HG02870 (cell line): Measurements from ENCODE around the gene ALG1.

Experiments
- ATAC-seq: cut with Tn5 transposase; IDR thresholded peaks from one replicate; pipeline ENCODE4 v1.9.1; 2021; ENCODE audit warnings: mild to moderate bottlenecking, moderate library complexity; ENCODE audit not compliant: unreplicated experiment

ALG1 gene, protein sequence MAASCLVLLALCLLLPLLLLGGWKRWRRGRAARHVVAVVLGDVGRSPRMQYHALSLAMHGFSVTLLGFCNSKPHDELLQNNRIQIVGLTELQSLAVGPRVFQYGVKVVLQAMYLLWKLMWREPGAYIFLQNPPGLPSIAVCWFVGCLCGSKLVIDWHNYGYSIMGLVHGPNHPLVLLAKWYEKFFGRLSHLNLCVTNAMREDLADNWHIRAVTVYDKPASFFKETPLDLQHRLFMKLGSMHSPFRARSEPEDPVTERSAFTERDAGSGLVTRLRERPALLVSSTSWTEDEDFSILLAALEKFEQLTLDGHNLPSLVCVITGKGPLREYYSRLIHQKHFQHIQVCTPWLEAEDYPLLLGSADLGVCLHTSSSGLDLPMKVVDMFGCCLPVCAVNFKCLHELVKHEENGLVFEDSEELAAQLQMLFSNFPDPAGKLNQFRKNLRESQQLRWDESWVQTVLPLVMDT

DNA sequence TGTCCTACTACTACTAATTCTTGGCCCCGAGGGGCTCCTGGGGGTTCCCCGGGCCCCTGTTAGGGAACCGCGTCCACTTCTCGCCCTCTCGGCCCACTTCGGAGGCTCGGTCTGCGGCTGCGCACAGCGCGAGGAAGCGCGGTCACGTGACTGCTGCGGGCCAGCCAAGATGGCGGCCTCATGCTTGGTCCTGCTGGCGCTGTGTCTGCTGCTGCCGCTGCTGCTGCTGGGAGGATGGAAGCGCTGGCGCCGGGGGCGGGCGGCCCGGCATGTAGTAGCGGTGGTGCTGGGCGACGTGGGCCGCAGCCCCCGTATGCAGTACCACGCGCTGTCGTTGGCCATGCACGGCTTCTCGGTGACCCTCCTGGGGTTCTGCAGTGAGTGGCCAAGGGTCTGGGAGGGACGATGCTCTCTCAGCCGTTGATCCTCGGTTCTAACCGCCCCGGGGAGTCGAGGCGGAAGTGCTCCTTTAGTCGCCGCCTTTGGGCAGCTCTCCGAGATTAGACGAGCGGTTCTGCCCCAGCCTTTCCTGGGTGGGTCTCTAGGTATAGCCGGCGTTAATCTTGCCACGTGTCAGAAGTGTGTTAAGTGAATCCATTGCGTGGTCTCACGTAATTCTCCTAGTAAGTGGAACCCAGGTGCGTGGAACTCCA, at the start of gene ALG1:
TSS of gene ALG1 (plus strand) at position 163 of the 653 bp plus-strand sequence. CDS start at position 170, 7 bp downstream.
- peak; percentile 74 for ATAC-seq

DNA sequence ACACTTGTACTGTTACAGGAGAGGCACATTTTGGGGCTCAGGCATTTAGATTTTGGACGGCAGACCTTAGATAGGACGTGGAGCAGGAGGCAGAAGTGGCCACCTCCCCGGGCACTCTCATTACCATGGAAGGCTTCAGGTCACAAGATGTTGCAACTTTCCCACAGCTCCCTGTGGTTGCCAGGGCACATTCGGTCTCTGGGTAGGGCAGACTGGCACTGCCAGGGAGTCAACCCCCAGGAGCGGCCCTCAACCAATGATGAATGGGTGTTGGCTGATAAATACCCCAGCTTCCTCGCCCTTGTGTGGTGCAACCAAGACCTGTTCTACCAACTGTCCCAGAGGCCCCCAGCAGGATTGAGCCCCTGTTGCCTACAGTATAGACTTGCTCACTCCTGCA, 49.1 kb upstream of the ALG1 start:
- ATAC-seq: no peak

DNA sequence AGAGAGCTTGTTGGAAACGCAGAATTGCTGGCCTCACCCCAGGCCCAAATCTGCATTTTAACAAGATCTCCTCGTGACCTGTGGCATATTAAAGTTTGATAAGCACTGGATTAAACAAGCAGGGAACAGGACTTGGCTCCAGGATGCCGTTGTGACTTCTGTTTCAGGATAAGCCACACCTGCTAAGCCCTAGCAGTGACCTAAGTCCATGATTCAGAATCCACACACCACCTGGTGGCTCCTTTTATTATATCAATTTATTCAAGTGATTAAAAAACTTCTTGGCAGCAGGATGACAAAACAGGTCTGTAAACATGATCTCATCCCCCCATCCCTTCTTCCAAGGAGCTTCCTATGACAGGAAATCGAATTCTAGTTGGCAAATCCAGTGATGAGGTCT, 47.0 kb upstream of the ALG1 start:
- no peak for ATAC-seq

DNA sequence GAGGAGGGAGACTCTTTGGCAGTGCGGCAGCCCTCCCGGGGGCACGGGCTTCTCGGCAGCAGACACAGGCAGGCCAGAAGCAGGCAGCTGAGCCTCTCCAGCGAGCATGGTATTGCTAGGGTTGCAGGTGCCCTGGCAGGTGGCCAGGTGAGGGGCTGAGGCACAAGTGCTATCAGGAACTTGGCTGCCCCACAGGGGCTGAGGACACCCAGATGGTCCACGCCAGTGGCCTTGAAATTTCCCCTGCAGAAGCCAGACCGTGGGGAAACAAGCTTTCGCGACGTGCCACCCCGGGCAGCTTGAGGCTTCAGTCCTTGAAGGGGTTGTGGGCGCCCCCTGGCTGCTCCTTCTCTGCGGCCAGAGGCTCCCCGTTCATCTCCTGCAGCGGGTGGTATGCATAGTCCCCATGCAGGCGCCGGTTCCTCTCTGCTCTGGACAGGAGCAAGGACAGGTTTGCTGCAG, 46.4 kb upstream of the ALG1 start:
- ATAC-seq: no peak

DNA sequence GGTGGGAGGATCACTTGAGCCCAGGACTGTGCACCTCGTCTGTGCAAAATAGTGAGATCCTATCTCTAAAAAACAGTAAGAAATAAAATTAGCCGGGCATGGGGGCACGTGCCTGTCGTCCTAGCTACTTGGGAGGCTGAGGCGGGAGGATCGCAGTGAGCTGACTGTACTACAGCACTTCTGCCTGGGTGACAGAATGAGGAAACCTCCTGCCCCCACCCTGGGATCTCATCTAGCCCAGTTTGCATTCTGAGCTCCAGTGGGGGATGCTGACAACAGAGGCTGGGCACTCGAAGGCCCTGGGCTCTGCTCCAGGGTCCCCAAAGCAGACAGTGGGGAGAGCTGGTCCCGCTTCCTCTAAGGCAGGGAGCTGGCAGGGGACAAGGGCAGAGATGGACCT, 45.0 kb upstream of the ALG1 start:
- ATAC-seq: no peak

DNA sequence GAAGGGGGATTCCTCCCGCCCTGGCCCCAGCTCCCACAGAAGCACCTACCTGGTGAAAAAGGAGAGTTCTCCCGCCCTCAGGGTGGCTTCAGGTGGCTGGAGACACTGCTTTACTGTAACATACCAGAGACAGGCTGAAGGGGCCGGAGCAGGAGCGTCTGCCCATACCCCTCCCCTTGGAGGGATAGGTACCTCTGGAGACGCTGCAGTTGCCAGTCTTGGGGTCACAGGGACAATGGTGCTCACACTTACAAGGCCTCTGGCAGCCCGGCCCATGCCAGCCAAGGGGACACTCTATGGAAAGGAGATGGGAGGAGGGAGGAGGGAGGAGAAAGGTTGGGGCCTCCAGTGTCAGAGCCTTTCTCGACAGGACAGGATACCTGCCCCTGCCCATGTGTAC, 44.6 kb upstream of the ALG1 start:
- no peak for ATAC-seq

DNA sequence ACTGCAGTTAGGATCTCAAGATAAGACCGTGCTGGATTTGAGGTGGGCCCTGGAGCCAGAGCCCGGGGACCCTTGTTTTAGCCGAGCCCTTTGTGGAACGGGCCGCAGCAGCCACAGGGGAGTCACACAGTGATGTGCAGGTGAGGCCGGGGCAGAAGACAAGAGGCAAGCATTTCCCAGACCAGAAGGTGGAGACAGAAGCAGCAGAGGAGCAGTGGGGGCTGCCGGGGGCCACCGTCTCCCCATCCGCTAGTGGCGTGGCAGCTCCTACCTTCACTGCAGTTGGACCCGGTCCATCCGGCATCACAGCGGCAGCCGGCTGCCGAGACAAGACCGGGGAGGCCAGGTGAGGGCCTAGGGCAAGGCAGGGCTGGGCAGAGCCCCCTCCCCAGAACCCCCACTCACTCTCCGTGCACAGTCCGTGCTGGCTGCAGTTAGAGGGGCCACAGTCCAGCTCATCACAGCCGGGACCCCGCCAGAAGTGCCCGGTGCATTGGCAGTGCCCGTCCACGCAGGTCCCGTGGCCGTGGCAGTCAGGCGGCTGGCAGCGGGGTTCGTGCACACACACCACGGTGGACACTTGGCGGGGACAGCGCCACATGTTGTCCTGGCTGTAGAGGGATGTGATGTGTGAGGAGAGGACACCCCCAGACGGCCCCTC, 43.9 kb upstream of the ALG1 start:
- ATAC-seq: no peak

DNA sequence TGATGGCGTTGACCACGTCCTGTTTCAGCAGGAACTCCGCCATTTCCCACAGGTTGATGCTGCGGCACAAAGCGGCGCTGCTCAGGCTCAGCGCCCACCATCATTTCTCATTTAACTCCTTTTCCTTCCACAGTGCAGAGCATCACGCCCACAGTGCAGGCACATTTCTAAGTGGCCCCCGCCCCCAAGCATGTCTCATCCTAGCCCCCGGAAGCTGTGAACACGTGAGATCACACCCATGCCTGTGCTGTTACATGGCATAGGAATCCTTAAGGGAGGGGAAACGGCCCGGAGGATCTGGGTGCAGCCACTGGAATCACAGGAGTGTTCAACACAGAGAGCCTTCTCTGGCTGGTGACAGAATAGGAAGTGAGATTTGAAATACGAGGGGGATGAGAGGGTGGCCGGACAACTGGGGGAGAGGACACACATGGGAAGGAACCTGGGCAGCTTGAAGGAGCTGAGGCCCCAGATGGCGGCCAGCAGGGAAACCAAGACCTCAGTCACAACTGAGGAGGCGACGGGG, 42.6 kb upstream of the ALG1 start:
- ATAC-seq: no peak

DNA sequence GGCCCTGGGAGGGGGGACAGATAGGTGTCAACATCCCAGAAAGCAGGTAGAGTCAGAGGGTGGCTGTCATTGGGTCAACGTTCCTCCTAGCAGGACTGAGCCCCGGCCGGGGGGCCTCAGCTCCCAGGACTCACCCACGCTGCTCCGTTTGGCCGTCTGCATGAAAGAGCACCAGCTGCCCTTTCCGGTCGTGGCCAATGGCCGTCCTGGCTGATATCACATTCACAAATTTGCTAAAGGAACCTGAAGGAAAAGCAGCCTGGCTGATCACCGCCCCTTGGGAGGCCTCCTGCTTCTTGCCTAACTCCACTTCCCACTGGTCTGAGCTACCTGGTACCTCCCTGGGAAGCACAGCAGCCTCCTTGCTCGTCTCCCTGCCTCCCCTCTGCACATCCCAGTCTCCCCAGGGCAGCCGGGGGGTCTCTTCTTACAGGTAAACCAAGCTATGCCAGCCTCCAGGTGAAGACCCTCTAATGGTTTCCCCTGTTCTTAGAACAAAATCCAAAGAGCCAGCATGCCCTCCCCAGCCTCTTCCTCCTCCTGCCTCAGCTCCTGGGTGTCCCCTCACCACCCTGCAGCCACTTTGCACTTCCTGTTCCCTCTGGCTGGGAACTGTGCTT, 41.3 kb upstream of the ALG1 start:
- no peak for ATAC-seq

DNA sequence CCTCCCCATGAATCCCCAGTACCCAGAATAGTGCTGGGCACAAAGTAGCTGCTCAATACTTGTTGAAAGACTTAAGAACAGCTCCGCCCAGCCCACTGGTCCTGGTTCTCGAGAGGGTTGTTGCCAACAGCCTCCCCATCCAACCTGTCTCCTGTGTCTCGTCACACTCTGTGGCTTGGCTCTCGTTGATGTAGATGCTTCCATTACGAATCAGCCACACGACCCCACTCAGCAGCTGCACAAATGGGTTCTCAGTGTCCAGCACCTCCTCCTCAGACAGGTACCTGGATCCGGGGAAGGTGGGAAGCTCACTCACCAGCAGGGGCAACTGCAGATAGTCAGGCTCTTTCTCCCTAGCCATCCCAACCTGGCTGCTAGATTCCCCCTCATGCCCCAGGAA, 40.0 kb upstream of the ALG1 start:
- no peak for ATAC-seq

DNA sequence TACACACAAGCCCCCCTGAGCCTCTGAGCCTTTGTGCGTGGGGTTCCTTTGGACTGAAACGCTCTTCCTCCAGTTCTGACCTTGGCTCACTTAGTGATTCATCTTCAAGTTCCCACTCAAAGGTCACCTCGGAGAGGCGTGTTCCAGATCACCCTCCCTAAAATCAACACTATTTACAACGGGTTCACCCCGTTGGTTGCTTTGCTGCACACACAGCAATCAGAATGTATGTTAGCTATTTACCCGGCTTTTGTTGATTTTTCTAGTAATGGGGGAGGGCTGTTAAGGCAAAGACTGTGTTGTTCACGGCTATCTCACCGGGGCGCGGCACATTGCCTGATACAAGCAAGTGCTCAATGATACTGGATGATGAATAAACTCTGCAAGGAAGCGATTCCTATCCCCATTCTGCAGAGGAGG, 38.9 kb upstream of the ALG1 start:
- no peak for ATAC-seq

DNA sequence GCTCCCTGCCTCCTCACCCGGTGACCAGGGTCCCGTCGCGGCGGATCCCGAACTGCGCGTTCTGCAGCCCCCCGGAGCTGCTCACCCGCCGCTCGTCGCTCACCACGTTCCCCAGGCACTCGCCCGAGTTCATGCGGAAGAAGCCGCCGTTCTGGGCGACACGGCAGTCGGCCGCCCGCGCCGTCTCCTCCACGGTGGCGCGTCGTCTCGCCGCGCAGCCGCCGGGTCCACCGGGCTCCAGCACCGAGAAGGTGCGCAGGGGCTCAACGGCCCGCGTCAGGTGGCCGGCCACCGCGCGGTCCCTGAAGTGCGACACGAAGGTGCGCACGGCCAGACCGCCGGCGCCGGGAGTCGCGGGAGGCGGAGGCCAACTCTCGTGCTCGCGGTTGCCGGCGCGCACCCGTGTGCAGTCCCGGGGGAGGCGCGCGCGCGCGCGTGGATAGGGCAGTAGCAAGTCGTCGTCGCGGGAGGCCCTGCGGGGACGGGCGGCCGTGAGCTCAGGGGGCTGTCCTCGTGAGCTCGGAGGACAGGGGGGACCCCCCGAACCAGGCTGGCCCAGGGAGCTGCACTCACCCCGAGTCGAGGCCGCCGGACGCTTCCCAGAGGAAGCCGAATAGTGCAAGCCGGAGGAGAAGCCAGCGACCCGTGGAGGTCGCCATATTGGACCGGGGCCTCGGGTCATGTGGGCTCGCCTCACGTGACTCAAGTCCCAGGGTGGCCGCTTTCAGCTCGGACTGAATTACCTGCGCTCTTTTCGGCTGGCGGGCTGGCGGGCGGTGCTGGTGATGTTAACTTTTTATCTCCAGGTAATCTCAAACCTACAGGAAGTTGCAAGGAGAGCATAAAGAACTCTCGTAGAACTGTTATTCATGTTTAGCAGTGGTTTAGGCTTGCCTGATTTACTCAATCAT, 38.1 kb upstream of the ALG1 start, which contains the start of gene NAGPA:
TSS of gene NAGPA (minus strand) at position 680 of the 911 bp plus-strand sequence. CDS start at position 659, 21 bp downstream.
- peak; percentile 84 for ATAC-seq

DNA sequence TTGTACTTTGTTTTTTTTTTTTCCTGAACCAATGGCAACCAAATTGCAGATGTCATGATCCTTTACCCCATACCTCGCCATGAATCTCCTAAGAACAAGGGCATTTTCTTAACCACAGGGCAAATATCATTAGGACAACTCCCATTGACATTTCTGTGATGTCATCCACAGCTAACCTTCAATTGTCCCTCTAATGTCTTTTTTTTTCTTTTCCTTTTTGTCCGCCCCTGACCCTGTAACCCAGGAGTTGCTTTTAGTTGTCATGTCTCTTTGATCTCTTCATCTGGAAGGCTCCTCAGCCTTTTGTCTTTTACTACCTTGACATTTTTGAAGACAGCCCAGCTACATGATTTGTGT, 37.5 kb upstream of the ALG1 start:
- ATAC-seq: no peak

DNA sequence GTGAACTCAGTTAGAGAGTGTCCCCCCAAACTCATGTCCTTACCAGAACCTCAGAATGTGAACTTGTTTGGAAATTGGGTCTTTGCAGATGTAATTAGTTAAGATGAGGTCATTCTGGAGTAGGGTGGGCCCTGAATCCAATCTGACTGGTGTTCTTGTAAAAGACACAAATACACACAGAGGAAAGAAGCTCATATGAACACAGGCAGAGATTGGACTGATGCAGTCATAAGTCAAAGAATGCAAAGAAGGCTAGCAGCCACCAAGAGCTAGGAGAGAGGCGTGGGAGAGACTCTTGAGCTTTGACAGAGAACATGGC, 35.8 kb upstream of the ALG1 start:
- ATAC-seq: no peak

DNA sequence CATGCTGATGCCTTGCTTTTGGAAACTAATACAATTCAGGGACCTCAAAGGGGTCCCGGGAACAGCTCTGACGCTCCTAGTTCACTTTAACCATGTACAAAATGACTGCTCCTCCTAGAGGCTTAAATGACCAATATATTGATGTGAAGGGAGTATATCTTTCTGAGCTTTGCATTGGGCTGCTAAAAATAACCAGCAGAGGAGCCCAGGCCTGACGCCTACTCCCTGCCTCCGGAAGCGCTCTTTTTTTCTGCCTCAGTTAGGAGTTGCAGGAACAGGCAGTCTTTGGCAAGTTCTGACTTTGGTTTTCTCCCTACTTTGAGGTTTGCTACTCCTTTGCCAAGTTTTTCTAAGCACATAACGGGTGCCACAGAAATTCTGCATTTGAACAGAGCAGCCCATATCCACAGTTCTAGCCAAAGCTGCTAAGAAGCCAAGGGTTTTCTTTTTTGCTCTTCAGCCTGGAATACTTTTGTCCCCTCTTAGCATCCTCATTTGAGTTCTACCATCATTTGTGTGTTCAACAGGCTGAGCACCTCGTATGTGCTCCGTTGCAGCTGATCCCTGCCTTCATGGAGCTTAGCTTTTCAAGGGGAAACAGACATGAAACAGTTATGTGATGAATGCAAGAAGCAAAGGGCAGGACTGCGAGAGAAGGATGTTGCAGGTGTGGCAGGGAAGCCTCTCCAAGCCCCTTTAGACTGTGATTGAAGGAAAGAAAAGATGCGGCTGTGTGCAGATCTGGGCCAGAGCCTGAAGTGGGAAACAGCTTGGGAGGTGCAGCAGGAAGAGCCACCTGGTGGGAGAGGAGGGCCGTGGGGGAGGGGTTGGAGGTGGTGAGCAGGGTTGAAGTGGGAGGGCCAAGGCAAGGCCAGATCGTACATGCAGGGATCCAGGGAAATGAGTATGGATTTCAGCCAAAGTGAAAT, 35.2 kb upstream of the ALG1 start:
- no peak for ATAC-seq

DNA sequence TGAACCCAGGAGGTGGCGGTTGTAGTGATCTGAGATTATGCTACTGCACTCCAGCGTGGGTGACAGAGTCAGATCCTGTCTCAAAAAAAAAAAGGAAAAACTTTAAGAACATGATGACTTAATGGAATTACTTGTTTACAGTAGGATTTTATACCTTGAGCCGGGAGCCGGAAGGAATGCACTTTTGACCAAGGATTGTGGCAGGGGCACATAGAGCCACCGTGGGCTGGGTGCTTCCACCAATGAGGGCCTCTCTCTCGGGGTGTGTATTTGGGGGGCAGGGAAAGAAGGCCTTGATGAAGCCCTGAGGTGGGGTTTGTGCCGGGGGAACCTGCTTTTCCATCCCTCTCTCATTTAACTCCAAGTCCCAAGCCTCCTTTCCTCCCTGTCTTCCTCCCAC, 31.2 kb upstream of the ALG1 start:
- ATAC-seq: no peak

DNA sequence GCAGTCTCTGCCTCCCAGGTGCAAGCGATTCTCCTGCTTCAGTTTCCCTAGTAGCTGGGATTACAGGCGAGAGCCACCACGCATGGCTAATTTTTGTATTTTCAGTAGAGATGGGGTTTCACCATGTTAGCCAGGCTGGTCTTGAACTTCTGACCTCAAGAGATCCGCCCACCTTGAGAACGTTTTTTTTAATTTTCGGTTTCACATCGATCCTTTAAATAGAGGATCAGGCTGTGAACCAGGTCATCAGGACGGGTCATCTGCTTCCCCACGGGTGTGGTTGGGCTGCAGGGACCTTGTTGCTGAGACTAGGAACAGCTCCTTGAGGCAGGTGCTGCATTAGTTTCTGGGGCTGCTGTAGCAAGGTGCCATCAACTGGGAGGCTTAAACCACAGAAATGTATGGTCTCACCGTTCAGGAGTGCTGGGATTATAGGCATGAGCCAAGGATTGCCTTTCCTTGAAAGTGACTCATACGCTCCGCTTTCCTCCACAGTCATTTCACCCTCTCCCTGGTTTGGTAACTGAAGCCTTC, 30.0 kb upstream of the ALG1 start:
- ATAC-seq: peak; percentile 76

DNA sequence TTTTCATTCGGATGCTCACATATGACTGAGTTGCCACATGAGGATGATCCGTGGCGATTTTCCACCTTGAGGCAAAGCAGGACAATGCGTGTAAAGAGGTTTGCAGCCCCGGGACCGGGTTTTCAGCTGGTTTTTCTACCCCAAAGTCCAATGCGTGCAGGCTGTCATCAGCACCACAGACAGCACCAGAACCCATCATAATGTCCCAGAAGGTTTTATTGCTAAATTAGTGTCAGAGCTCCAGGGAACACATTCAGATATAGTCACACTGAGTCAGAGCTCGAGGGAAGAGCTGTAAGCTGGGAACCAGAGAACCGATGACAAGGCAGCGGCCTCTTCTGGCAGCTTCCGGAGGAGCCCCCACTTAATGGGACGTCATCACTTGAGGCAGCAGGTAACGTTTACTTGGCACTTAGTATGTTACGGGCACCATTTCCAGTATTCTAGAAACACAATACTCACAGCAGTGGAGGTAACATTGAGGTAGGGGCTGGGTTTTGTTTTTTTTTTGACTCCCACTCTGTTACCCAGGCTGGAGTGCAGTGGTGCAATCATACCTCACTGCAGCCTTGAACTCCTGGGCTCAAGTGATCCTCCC, 29.0 kb upstream of the ALG1 start:
- no peak for ATAC-seq
